GM21528 (cell line): ENCODE measurements around the gene PDGFRB.

Experiments used
- ATAC-seq: cut with Tn5 transposase; IDR thresholded peaks from one replicate; pipeline ENCODE4 v1.9.1; 2021; ENCODE audit warnings: mild to moderate bottlenecking, moderate library complexity; ENCODE audit not compliant: unreplicated experiment, low FRiP score

PDGFRB gene

DNA sequence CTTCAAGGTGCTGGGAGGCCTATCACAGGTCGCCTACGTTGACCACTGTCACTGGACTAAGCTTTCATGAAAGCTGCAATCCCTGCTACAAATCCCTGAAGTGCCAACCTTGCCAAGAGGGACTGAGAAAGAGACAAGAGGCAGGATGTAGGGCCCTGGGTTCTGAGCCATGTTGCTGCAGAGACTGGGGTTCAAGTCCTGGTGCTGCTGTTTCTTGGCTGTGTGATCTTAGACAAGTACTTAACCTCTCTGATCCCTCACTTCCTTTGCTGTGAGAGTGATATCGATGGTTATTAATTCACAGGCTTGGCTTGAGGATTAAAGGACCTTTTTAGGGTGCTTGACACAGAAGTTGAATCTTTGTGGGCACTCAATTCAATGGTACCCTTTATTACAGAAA is 84.8 kb downstream of the PDGFRB start:
- no peak for ATAC-seq

- no peak for ATAC-seq
Observed at GRCh38 chr5:150069672-150070627, 85.7 kb downstream of the PDGFRB start.

DNA sequence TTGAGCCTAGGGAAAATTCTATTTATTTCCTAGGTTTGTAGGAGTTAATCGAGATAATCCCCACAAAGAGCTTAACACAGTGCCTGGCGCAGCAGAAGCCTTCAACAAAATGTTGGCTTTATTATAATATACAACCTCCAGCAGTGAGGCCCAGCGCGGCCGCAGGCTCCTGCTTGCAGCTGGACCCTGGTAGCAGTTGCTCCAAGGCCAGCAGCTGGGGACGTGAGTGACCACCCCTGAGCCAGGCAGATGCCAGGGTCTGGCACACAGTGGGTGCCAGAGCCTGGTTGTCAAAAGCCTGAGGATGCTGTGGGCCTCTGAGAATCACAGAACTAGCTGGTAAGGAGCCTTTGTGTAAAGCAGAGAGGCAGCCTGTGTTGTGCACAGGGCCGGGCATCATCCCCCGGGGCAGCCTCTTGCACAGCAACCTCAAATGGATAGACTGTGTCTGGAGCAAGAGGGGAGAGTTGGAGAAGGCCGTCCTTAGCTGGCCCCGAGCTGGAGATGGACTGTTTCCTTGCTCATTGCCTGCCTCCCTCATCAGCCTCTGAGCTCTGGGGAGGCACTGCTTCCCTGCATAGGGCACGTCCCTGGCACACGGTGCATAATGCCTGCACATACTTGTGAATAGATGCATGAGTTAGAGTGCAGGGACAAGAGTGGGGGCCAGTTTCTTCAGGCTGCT is 86.5 kb downstream of the PDGFRB start:
- ATAC-seq, result no peak

DNA sequence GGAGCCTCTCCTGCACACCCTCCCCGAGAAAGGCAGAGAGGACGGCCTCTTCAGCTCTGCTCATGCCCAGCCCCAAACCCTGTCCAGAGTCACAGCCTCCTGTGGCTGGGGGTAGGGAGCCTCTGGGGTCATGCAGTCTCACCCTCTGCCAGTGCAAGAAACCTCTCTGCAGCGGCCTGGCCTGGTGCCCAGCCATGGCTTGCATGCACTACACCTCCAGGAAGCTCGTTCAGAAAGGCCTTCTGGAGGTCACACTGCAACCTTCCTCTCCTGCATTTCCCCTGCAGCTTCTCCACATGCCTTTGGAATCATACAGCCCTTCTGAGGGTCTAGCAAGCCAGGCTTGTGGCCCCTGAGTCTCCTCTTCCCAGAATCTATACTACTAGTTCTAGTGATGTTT is 87.2 kb downstream of the PDGFRB start:
- no peak for ATAC-seq

DNA sequence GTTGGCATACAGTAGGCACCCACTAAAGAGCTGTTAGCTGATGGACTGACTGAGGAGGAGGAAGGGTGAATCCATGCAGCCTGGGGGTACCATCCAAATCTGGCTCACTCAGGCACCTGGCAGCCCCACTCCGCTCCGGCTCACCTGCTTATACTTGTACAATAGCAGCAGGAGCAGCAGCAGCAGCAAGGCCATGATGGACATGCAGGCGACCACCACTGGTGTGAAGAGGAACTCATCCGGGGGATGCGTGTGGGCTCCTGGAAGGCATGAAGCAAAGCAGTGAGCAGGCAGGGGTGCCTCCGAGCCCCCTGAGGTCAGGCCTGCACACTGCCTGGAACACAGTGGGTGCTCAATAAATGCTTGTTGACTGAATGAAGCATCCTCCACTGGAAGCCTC is 87.6 kb downstream of the PDGFRB start:
- ATAC-seq, result no peak

- ATAC-seq, result no peak
Observed at GRCh38 chr5:150067405-150067960, 88.2 kb downstream of the PDGFRB start.

GRCh38 chr5:150066901-150067396 is 88.7 kb downstream of the PDGFRB start:
- no peak for ATAC-seq

DNA sequence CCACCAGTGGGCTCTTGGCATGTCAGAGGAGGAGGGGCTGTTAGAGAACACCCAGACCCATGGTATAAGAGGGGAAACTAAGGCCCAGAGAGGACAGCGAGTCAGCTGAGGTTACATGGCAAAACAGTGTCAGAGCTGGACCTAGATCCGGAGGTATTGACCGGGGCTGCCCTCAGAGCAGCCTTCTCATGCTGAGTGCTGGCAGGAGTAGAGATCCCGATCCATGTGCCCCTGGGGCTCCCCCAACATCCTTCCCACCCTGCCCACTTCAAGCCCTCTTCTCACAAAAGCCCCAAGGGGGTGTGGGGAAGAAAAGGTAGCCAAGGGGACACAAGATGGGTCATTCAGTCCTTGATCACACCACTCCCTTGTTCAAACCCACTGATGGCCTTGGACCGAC is 89.2 kb downstream of the PDGFRB start:
- ATAC-seq, result no peak

DNA sequence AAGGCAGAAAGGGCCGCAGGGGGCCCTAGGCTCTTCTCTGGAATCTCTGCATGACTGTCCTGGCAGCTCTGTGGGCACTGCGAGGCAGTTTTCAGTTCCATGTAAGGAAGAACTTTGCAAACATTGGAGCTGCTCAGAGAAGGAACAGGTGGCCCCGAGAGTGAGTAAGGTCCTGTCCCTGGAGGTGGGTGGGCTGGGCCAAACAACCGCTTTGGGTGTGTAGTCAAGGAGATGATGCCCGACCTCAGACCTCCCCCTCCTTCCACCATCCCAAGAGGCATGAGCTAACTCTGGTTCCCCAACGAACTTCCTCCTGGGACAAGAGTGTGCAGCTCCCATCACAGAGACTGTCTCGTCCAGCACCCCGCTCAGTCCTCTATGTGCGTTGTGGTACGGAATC is 89.8 kb downstream of the PDGFRB start:
- ATAC-seq, result no peak

DNA sequence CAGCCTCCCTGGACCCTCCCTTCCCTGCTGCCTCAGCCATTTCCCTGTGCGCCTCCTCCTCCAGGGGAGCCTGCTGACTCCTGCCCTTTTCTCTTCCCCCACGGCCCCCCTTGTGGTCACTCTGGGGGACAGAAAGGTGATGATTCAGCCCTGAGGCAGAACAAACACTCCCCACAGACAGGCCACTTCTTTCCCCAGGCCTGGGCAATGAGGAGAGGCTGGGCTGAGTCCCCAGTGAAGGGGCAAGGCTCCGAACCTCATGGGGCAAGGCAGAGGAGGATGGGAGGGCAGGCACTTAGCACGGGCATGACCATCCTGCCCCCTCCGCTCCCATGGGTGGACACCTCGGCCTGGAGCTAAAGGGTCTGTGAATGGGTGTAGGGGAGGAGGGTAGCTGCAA is 90.3 kb downstream of the PDGFRB start:
- ATAC-seq, result no peak

DNA sequence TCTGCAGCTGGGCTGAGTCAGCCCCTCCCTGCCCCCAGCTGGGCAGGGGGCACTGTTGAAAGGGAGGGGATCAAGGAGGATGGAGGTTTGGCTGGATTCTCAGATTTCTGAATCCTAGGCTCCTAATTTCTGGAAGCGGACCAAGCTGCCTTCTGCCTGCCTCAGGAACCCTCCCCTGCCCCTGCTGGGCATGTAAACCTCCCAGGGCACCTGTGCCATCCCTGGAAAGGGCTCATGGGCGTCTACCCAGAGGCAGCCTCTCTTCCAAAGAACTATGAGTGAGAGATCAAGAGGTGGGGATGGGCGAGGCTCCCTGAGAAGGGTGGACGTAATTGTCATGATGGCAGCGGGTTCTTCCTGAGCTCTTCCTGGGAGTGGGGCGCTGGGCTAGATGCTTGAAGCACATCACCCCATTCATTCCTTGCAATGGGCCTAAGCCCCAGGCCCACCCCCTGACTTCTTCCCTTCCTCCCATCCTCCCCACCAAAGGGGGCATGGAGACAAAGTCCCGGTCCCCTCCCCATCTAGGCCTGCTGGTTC is 90.9 kb downstream of the PDGFRB start:
- no peak for ATAC-seq
